HepG2 (cell line): ENCODE measurements around the gene GRB10. TPM values are rescaled to one million over a fixed set of nuclear protein-coding genes. Genes with fewer than 3 reads are reported as not detected.

Experiments
- DZIP1 ChIP-seq: sonication (generic); formaldehyde crosslinking; IDR thresholded peaks from 2 replicates; pipeline ENCODE4 v1.5.0; 2020; ENCODE audit warnings: mild to moderate bottlenecking, missing genetic modification reagents
- IRF1 ChIP-seq: sonication (generic); formaldehyde crosslinking; IDR thresholded peaks from 2 replicates; pipeline ENCODE4 v1.4.0; 2020; ENCODE audit warnings: low read depth, mild to moderate bottlenecking, missing genetic modification reagents
- KDM1A ChIP-seq: IDR thresholded peaks from 2 replicates; pipeline ENCODE4 v1.6.1; 2016; ENCODE audit warnings: missing compliant biosample characterization
- ZFP36L2 ChIP-seq: sonication (generic); formaldehyde crosslinking; IDR thresholded peaks from 2 replicates; pipeline ENCODE4 v1.4.0; 2020; ENCODE audit warnings: missing genetic modification reagents
- ZNF329 ChIP-seq: sonication (generic); formaldehyde crosslinking; IDR thresholded peaks from 2 replicates; pipeline ENCODE4 v1.9.0; 2021; ENCODE audit warnings: low read depth, mild to moderate bottlenecking, missing genetic modification reagents
- ZNF430 ChIP-seq: sonication (generic); formaldehyde crosslinking; IDR thresholded peaks from 2 replicates; pipeline ENCODE4 v1.9.0; 2021; ENCODE audit warnings: mild to moderate bottlenecking, missing genetic modification reagents
- ZNF512B ChIP-seq: sonication (generic); formaldehyde crosslinking; IDR thresholded peaks from 2 replicates; pipeline ENCODE4 v1.5.1; 2020; ENCODE audit warnings: missing genetic modification reagents, mild to moderate bottlenecking, borderline replicate concordance
- polyA plus RNA-seq, 8 experiments: library from polyadenylated mRNA; depleted of rRNA in 3 of 8; stranded (reverse) in 7 of 8; unstranded in 1 of 8; fragments of >200 nt; fragmentation: Illumina TruSeq in 4 of 8; extraction: Trizol in 4 of 8; gene quantifications; 2 replicates each; pipeline versions ENCODE4 v1.2.1 to v1.2.3, GENCODE V29; 2011 to 2016; ENCODE audit warnings: low read depth in 4 of 8, missing spikeins in 1 of 8, mixed read lengths in 1 of 8; ENCODE audit not compliant: insufficient read depth in 1 of 8
- total RNA-seq, 5 experiments: library from RNA; depleted of rRNA; stranded (reverse); fragments of >200 nt; fragmentation: Illumina TruSeq; extraction: Trizol; gene quantifications; 2 replicates each; pipeline ENCODE4 v1.2.3, GENCODE V29; 2016; ENCODE audit warnings: low read depth in 1 of 5
- TF ChIP-seq, protein P1 (sequence below): sonication (generic); formaldehyde crosslinking; IDR thresholded peaks from 2 replicates; pipeline ENCODE4 v1.8.0; 2022; ENCODE audit warnings: mild to moderate bottlenecking, missing genetic modification reagents, moderate library complexity

Gene GRB10
- total and polyA plus RNA-seq, 2 of the 13 experiments (the other 11 are each of a cell fraction or from before 2014, with no cell fraction given), result 4.0 to 6.8 TPM

DNA sequence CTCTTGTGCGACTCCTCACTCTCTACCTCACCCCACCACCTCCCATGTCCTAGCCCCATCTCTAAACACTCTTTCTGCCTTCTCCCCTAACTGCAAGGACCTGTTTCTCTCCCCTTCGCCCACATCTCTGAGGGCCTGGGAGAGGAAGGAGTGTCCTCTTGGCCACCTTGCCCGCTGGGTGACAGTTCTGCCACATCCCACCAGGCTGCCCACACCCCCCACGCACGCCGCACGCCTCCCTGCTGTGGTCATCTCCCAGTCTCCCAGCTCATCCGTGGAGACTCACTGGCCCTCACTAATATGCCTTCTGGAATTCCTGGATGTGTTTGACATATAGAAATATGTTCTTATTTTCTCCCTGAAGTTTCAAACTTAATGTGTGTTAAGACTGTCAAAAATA is 48.5 kb downstream of the GRB10 start (continued):
- no peak for TF ChIP-seq DZIP1 (CRISPR knock-in tag)
- TF ChIP-seq, protein P1, sequence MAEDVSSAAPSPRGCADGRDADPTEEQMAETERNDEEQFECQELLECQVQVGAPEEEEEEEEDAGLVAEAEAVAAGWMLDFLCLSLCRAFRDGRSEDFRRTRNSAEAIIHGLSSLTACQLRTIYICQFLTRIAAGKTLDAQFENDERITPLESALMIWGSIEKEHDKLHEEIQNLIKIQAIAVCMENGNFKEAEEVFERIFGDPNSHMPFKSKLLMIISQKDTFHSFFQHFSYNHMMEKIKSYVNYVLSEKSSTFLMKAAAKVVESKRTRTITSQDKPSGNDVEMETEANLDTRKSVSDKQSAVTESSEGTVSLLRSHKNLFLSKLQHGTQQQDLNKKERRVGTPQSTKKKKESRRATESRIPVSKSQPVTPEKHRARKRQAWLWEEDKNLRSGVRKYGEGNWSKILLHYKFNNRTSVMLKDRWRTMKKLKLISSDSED, result no peak
- no peak for TF ChIP-seq IRF1 (CRISPR knock-in tag)
- no peak for TF ChIP-seq ZNF329 (CRISPR knock-in tag)
- no peak for TF ChIP-seq ZNF512B (CRISPR knock-in tag)
- no peak for TF ChIP-seq ZFP36L2 (CRISPR knock-in tag)
- TF ChIP-seq KDM1A (CRISPR knock-in tag), result no peak
- no peak for TF ChIP-seq ZNF430 (CRISPR knock-in tag)
